GDM1 (cell line): ENCODE data around the gene CMIP.
A peak's percentile ranks its signal among the peaks of the same experiment; 100 is the strongest.

ENCODE experiments used
- DNase-seq: peaks from one replicate; lab custom pipeline; 2025; lab: John Stamatoyannopoulos, UW

The CMIP gene

DNA sequence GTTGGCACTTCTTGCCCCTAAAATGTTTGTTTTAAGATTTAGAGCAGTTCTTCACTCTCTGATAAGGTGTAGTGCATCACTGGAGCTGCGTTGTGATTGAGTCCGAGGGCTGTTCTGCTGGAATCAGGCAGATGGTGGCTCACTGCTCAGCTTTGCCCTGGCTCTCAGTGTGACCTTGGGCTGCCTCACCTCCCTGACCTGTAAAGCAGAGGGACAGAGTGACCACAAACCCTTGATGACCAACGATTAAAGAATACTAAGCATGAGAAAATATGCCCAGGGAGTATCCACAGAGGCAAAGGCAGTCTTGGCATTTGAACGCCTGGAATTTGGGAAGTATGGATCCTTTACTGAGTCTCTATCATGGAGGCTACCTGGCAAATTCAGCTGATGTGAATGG is 18.1 kb downstream of the CMIP start:
- DNase-seq: no peak

DNA sequence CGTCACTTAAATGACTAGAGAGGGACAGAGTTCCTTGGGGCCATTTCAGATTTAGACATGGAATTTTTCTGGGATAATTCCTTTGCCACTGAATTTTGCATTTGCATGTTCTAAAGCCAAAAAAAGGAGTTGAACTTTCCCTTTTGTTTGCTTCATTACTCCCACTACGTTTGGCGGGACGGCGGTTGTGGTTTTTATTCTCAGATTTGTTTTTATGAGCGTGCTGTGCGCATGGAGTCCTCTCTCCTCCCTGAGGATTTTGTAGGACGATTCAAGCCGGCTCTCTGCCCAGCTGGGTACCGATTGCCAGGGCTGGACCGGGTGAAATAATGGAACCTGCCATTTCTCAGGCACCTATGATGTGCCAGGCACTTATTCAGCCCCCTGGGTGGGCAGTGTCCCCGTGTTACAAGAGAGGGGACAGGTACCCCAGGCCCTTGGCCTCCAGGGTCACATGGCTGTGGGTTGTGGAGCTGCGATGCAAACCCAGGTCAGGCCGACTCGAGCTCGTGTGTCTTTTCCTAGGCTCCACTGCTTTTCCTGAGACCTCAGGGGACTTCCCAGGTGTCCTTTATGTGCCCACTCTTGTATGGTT is 18.8 kb downstream of the CMIP start:
- DNase-seq: no peak

DNA sequence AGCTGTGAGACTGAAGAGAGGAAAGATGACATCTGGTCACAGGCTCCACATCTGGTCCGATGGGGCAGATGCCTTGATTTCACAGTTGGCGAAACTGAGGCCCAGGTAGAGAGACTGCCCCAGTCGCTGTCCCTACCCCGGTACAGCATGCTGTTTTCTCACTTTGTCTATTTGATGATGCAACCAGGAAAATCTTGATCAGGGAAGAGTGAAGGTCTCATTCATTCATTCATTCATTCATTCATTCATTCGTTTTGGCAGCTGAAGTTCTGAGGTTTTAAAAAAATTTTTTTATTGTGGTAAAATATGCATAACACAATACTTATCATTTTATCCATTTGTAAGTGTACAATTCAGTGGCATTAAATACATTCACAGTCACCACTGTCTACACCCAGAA is 19.7 kb downstream of the CMIP start:
- no peak for DNase-seq

DNA sequence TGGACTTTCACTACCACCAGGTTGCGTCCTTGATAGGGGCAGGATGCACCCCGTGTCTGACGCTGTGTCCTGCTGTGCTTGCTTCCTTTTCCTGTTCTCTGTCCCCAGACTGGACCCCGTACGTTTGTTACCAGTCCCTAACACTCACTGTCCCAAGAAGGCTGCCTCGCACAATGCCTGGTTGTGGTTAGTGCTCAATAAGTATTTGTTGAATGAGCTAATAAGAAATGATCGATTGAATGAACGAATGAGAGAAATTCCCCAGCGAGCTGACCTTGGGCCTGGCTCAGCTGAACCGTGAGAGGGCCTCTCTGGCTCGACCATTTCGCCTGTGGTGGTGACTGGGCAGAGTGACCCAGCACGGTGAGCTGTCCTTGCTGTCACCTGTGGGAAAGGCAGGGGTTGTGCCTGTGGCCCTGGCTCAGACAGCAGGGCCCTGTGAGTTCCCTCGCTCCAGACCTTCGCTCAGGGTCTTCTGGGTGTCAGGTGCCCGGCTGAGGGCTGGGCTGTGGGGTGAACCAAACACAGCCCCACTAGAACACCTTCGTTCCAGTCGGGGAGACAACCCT is 20.9 kb downstream of the CMIP start:
- DNase-seq: no peak

DNA sequence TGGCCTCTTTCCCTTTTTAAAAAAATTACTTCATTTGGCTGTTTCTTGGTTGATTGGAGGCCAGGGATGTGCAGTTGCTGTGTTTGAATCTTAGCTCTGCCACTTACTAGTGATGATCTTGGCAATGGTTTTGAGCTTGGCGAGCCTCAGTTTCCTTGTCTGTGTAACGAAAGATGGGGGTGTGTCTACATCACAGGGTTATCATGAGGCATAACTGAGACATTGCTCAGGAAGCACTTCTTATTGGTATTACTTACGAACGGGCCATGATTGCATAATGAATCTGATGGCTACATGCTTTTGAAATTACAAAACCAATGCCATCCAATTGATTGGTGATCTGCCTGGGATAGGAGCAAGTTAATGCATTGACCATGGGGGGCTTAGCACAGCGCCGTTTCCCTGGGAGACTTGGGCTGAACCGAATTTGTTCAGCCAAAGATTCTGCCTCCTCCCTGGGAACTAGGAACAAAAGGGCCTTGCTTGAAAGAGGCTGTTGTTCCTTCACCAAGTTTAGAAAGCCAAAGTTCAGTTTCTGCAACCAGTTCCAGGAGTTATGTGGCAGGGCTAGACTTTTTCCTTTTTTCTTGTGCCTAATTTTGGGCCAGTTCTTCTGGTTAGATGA is 21.9 kb downstream of the CMIP start:
- DNase-seq: no peak

DNA sequence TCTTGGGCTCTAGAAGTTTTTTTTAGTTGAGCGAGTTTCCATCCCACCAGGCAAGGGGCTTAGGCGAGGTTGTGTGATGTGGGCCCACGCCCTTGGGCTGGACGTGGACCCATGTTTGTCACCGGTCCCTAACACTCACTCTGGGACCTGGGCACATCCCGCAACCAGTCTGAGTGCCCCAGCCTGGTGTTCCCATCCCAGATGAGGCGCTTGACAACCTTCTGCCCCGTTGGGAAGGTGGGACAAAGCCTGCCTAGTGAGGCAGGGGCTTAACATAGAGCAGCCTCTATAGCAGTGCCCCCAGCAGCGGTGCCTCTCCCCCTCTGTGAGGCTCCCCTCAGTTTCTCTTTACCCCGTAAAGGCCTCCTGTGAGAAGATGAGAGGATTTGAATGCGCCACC is 22.5 kb downstream of the CMIP start:
- DNase-seq: no peak

DNA sequence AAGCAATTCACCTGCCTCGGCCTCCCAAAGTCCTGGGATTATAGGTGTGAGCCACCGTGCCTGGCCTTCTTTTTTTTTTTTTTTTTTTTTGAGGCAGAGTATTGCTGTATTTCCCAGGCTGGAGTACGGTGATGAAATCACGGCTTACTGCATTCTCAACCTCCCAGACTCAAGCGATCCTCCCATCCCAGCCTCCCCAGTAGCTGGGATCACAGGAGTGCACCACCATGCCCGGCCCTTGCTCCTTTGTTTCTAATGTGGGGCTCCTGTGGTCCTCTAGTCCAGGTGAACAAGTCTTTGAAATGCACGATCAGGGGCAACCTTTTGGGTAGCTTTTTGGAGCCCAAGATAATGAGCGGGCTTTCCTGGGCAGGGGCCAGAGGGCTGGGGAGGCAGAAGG is 23.2 kb downstream of the CMIP start:
- DNase-seq: no peak

DNA sequence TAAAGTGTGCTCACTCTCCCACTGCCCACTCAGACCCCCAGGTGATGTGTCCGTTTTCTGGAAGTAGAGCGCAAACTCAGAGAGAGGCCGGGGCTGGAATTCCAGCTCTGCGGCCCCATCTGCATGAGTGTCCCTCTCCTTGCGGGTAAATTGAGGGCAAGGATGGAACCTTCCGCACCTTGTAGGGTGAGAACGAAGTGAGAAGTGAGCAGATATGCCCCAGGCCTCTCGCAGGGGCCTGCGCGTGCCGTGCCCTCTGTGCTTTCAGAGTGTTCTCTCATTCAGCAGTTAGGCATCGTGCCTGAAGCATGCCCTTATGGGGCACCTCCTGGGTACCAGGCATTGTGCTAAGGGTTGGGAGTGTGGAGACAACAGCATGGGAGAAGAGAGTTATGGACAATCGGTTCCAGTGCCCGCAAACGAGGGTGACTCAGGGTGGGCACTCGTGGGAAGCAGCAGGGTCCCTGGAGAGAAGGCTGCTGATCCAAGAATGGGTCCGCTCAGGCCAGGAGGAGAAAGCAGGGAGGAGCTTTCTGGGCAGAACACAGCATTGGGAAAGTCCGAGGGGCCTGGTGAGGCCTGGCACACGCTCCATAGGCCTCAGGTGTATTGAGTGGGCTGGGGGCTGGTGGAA is 23.8 kb downstream of the CMIP start:
- DNase-seq: no peak

DNA sequence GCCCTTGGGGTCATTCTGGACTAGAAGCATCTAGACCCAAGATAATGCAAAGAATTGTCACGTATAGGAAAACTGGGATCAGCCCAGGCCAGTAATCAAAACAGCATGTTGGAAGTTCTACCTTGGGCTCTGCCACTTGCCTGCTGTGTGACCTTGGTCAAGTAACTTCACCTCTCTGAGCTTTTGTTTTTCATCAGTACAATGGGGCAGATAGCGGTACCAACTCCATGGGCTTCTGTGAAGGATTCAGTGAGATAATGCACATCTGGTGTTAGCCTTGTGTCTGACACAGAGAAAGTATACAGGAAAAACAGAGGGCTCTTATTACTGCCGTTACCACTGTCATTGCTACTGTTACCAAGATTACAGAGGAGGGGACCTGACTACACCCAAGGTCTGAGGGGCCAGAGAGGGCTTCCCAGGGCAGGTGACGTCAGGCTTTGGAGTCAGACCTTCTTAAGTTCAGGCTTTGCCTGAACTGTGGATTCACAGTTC is 24.6 kb downstream of the CMIP start:
- DNase-seq: no peak

DNA sequence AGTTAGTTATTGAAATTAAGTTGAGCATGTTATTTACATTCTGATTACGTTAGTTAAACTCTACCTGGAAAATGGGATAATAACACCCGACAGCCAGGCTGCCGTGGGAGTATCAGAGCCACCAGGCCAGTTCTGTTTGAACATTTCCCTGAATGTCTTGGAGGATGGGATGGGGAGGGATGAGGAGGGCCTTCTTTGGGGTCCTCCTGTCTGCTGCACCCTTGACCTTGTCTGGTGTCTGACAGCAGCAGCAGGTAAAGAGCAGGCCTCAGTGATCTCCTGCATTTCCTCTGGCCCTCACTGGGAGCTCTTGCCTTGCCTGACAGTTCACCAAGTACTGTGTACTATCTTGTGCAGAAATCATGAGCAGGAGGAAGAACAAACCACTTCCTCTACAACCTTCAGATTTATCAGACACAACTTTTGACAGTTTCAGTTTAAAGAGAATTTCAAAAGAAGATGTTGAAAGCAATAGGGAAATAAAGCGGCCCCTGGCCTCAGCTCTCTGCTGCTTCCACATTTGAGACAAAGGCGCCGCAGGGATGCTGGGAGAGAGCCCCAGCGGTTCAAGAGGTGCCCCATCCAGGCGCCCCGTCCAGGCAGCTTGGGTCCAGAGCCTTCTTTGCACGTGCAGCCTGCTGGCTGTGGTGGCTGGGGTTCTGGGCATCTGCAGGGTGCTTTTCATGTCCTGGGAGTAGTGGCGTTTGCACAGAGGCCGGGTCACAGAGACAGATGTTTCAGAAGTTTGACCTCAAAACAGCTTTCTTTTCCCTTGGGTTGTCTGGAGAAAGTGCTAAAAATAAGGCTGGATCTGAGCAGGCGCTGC is 25.3 kb downstream of the CMIP start:
- DNase-seq: peak; percentile 13

DNA sequence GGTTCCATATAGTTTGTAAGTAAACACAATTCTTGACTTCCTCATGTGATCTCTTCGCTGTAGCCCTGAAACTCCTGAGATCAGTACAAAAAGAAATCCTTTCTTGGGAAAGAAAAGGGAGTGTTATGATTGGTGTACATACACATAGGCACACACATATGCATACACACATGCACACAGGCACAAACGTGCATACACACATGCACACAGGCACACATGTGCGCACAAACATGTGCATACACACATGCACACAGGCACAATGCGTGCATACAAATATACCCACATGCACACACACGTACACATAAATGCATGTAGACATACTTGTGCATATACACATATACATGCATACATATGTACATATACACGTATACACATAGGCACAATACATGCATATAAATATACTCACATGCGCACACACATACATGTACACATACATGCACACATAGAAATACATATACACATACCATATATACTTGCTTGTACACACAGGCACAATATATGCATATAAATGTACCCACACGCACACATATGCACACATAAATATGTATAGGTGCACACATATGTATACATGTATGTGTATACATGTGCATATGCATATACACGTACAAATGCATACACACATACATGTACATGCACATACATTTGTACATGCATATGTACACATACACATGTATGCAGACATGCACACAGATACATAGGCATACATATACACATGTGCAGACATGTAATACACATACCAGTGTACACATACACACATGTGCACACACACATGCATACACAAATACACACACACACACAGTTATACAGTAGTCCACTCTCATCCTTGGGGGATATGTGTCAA is 26.4 kb downstream of the CMIP start:
- no peak for DNase-seq

DNA sequence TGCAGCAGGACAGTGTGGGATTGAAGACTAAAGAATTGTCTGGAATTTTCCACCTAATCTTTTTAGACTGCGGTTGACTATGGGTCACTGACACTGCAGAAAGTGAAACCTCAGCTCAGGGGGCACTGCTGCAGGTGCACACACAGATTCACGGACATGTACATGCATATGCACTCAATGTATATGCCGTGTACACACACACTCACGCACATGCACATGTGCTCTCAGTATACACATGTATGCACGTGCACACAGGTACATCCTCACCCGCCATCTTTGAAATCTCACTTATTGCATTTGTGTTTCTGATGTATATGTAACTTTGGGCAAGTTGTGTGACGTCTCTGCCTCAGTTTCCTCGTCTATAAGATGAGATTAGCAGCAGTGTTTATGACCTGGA is 27.3 kb downstream of the CMIP start:
- DNase-seq: no peak

DNA sequence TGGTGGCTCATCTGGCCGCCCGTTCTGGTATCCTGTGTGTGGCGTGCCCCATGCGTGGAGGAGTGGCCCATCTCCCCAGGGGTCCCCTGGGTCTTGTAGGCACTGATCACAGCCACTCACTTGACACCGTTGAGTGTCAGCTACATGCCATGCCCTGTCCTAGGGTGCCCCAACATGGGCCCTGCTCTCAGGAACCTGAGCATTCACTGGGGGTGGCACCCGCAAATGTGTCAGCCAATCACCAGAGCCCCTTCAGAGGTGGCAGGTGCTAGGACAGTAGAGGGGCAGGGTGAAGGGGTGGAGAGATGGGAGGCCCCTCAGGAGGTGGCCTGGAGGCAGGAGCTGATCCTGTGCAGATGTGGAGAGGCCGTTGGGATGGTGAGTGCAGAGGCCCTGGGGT is 27.8 kb downstream of the CMIP start:
- DNase-seq: no peak

DNA sequence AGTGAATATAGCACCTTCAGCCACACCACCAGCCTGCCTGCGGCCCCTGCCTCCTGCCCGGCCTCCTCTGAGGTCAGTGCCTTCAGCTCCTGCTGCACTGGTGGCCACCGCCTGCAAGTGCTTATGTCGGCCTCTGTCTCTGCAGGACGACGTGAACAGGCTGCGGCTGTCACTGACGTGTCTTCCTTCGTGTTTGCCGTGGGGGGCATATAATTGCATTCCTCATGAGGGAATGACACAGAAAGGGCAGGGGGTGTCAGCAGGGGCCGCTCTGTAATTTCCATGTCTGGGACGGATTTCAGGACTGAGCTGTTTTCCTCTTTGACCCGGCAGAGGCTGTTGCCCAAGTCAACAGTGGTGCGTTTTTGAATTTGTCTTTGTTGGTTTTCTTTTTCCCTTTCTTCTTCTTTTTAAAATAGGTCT is 28.5 kb downstream of the CMIP start:
- no peak for DNase-seq

DNA sequence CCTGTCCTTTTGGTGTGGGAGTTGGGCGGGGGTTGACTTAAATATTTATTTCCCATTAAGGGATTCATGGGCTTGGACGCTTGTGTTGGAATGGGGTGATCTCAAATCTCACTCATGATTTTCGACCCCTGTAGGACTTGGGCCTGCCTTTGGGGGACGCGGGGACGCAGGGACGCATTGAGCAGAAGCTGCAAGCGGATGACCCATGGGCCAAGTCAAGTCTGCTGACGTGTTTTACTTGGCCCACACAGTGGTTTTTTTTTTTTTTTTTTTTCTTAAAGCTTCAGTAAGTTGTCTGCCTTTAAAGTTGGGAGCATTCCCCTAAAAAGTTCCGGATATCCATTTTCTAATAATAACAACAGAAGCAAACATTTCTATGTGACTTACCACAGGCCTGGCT is 28.9 kb downstream of the CMIP start:
- no peak for DNase-seq

DNA sequence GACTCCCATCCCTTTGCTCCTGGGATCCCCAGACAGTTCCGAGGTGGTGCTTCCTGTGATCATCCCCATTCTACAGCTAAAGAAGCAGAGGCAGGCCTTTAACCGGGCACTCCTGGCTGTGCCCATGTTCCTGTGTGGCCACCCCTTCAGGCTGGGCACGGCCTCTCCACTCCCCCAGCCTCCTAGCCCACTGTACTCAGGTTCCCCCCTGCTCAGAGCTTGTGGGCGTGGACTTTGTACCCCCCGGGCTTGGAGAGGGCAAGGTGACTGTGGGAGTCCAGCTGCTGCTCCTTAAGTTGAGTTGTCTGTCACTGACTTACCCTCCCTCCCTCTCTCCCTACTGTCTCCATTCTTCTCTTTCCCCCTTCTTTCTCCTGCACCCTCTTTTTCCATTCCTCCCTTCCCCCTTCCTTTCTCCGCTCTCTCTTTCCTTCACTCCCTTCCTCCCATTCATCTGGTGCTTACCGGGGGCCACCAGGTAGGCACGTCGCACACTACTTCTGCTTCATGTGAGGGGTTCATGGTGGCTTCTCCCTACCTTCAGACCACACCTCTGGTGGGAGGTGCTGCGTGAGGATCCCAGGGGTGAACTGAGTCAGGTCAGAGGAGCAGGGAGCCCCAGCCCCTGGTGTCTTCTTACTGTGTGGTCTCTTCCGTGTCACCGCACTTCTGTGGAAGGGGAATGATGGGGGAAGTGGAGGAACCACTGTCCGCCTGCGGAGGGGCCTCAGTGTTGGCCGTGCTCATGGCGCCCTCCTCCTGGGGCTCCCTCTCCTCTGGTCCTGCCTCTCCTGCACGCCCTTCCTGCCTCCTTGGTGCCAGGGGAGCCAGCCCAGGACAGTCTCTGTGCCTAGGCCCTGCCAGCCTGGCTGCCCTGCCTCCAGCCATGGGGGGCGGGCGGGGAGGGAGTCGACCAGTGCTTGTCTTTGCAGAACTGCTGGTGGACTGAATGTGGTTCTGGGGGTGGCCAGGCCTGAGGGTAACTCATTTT is 29.7 kb downstream of the CMIP start:
- DNase-seq: no peak

DNA sequence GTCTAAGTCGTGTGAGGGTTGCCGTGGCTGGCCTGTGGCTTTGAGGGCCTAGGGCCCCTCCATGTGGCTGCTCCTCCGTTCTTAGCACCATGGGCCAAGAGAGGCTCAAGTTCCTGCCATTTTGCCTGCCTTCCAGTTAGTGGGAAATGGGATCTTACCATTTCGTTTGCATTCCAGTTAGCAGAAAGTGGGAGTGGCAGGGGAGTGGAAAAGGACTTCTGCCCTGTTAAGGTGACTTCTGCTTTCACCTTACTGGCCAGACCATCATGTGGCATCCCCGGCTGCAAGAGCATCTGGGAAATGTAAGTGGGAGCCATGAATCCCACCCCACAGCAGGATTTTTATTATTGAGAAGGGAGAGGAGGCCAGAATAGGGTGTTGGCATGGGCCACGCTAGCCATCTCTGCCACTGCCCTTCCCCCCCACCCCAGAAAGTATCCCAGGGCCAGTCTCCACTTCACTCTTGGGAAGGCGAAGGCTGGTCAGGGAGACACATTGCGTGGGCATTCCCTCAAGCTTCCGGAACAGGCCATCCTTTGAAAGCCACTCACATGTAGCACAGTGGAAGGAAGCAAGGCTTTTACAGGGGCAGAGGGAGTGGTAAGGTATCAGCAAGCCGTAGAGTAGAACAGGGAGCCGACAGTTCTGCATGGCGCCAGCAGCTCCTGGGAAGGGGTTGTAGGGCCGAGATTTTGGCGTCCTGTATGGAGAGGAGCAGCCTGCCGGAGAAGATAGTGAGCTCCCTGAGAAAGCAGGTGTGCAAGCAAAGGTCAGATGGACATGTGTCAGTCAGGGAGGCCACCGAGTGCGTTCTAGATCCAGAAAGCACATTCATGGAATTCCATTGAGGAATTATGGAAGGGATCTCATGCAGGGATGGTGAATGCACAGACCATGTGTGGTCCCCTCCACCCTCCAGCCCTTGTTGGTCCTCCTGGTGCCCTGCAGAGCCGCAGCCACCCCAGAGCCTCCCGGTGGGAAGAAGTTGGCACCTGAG is 33.4 kb downstream of the CMIP start:
- no peak for DNase-seq

DNA sequence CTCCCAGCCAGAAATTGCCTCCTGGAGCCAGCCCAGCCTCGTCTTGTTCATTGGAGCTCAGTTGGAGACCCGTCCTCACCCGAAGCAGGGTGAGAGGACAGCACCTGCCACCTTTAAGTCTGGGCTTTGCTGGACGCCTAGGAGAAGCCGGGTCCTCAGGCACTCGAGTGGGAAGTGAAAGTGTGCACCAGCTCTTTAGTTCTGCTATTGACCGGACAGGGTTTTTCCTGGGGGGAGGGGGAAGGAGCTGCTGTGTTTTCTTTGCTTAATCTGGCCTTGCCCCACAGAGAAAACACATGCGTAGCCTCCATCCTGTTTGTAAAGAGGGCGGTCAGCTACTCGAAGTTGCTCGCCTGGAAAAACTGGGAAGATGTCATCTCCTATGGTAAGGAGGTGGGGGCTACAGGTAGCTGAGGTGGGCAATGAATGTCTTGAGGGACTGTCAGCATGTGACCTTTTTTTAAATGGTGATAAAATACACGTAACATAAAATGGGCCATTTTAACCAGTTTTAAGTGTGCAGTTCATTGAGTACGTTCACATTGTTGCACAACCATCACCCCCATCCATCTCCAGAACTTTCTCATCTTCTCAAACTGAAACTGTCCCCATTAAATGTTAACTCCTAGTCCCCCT is 34.4 kb downstream of the CMIP start:
- peak; percentile 1 for DNase-seq
